Measurements from ENCODE around the gene DDOST.

DNA sequence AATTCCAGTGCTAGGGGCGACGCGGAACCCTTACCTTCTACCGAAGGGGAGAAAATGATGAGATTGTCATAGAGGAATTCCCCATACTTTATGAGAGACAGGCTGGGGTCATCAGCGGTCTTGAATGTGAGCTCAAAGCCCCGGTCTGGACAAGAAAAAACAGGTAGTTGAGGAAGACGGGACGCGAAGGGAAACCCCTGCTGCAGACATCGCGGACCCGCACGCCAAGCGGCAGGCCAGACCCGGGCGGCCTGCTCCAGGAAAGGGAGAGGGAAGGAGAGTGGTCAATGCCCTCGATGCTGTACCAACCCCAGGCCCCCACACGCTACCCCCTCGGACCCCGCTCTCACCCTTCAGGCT is 342 bp downstream of the DDOST start:
- TF ChIP-seq, protein P1, sequence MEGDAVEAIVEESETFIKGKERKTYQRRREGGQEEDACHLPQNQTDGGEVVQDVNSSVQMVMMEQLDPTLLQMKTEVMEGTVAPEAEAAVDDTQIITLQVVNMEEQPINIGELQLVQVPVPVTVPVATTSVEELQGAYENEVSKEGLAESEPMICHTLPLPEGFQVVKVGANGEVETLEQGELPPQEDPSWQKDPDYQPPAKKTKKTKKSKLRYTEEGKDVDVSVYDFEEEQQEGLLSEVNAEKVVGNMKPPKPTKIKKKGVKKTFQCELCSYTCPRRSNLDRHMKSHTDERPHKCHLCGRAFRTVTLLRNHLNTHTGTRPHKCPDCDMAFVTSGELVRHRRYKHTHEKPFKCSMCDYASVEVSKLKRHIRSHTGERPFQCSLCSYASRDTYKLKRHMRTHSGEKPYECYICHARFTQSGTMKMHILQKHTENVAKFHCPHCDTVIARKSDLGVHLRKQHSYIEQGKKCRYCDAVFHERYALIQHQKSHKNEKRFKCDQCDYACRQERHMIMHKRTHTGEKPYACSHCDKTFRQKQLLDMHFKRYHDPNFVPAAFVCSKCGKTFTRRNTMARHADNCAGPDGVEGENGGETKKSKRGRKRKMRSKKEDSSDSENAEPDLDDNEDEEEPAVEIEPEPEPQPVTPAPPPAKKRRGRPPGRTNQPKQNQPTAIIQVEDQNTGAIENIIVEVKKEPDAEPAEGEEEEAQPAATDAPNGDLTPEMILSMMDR (IDR thresholded peaks at IDR 0.05; ENCODE audit: low read depth, low read length, poor library complexity, severe bottlenecking): no peak
- no peak for TF ChIP-seq EZH2phosphoT487 (IDR thresholded peaks at IDR 0.05; ENCODE audit: borderline replicate concordance, low read length)

Data from DOHH2 (cell line).